Thoracic aorta (tissue), 2 donors: ENCODE results near the gene SPTLC3. TPM values are rescaled to one million over a fixed set of nuclear protein-coding genes. Genes with fewer than 3 reads are reported as not detected.

Experiments used
- ATAC-seq: fragments of 150-250 bp; one replicate; pipeline ENCODE4 v1.8.0; 2017; ENCODE audit warnings: low read depth; ENCODE audit not compliant: insufficient number of reproducible peaks, low FRiP score
- DNase-seq: peaks from one replicate; pipeline ENCODE4 v3.0.0-alpha.2; 2020; ENCODE audit warnings: low spot score
- H3K27ac ChIP-seq, 2 donors: fragments of 200-600 bp; sonication (generic); 1 replicate in 1 of 2; 2 replicates in 1 of 2; pipeline ENCODE4 v1.5.1; 2016; ENCODE audit warnings: mild to moderate bottlenecking in 2 of 2, moderate library complexity in 2 of 2
- H3K27me3 ChIP-seq: fragments of 200-600 bp; sonication (generic); replicated peaks from 2 replicates; pipeline ENCODE4 v1.6.0; 2016; ENCODE audit warnings: mild to moderate bottlenecking; ENCODE audit not compliant: insufficient read depth
- H3K36me3 ChIP-seq: fragments of 200-600 bp; sonication (generic); one replicate; pipeline ENCODE4 v1.5.1; 2016
- H3K4me1 ChIP-seq, 2 donors: fragments of 200-600 bp; sonication (generic); 1 replicate in 1 of 2; 2 replicates in 1 of 2; pipeline versions ENCODE4 v1.5.1 to v1.6.0; 2016; ENCODE audit warnings: low read depth in 2 of 2, mild to moderate bottlenecking in 1 of 2; ENCODE audit not compliant: control insufficient read depth in 1 of 2
- H3K4me3 ChIP-seq: fragments of 200-600 bp; sonication (generic); 2 replicates; pipeline ENCODE4 v1.5.1; 2016; ENCODE audit warnings: mild to moderate bottlenecking
- H3K9me3 ChIP-seq: fragments of 200-600 bp; sonication (generic); 2 replicates; pipeline ENCODE4 v1.5.1; 2016
- total RNA-seq, 2 donors: library from RNA; depleted of rRNA; stranded (reverse); fragments of >200 nt; gene quantifications; one replicate each; pipeline versions ENCODE4 v1.1.0 to v1.2.3, GENCODE V29; 2016
- TF ChIP-seq, protein P1 (sequence below): fragments of 200-600 bp; sonication (generic); IDR thresholded peaks from one replicate; pipeline ENCODE4 v1.5.1; 2019; ENCODE audit warnings: antibody characterized with exemption

The SPTLC3 gene
- total RNA-seq, 2 donors from 2014 or later: 4.5 to 6.2 TPM

DNA sequence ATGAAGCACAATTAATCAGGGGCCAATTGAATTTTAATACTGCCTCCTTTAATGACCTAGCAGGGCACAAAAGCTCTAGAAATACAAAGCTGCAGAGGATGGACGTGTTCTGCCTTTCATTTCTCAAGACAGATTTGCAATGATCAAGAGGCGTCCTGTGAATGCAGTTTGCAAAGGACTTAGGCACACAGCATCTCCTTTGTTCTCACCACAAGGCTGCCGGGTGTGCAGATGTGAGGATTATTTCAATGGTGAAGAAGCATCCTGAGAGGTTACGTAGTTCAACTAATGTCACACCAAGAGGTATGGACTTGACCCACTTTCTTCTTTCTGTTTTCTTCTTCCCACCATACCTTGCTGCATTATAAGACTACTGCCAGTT is 42.9 kb upstream of the SPTLC3 start:
- no peaks in the 10 kb centered on the region for H3K9me3 ChIP-seq
- ATAC-seq (no peak), DNase-seq (no peak)
- no peaks in the 10 kb centered on the region for H3K27me3 ChIP-seq
- H3K4me3 ChIP-seq: no peak overlapping the region
- no peak overlapping the region for H3K27ac ChIP-seq
- TF ChIP-seq, protein P1, sequence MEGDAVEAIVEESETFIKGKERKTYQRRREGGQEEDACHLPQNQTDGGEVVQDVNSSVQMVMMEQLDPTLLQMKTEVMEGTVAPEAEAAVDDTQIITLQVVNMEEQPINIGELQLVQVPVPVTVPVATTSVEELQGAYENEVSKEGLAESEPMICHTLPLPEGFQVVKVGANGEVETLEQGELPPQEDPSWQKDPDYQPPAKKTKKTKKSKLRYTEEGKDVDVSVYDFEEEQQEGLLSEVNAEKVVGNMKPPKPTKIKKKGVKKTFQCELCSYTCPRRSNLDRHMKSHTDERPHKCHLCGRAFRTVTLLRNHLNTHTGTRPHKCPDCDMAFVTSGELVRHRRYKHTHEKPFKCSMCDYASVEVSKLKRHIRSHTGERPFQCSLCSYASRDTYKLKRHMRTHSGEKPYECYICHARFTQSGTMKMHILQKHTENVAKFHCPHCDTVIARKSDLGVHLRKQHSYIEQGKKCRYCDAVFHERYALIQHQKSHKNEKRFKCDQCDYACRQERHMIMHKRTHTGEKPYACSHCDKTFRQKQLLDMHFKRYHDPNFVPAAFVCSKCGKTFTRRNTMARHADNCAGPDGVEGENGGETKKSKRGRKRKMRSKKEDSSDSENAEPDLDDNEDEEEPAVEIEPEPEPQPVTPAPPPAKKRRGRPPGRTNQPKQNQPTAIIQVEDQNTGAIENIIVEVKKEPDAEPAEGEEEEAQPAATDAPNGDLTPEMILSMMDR: no peak
- no peaks in the 10 kb centered on the region for H3K36me3 ChIP-seq
- H3K4me1 ChIP-seq: no peaks in the 10 kb centered on the region

DNA sequence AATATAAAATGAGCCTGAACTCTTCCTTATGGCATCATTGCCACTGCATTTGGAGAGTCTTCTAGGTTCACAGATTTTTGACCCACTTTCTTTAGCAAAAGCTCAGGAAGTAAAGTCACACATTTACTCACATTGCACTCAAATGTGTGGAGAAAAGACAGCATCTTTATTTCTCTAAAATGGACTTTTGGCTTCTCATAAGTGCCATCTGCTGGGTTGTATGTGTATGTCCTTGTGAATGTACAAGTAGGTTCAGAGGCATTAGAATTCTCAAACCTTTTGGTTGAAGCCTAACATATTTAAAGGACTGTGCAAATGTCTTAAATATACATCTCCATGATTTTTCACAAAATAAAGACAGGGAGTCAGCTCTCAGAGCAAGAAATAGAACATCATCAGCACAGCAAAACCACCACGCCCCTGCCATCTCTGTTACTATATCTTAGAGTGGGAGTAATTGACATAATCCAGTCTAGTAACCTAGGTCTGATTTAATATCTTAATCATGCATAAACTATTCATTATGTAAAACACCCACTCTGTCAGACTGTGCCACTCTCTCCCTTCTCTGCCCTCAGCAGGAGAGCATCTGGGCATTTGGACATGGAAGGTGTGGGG is 42.2 kb upstream of the SPTLC3 start:
- DNase-seq (no peak), ATAC-seq (no peak)
- Histone ChIP-seq H3K36me3 (no peaks in the 10 kb centered on the region), H3K4me1 (no peaks in the 10 kb centered on the region), H3K27me3 (no peaks in the 10 kb centered on the region), H3K9me3 (no peaks in the 10 kb centered on the region), H3K27ac (no peak overlapping the region), H3K4me3 (no peak overlapping the region)
- TF ChIP-seq, protein P1: peak; percentile 30

DNA sequence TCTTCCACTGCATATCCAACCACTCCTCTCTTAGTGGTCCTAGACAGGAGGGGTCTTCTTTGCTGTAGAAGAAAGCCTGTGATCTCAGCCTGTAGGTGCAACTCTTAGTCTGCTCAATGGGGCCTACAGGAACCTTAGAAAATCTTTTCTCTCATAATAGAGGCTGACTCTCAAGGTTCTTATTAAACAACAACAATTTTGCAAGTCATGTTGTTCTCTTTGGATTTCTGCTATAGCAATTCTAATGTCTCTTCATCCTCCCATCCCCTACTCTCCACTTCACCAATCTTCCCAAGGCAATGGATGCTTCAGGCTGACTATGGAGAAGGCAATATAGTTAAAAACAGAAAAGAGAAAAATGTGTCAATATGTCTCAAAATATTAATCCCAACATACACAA is 40.8 kb upstream of the SPTLC3 start:
- Histone ChIP-seq H3K36me3 (no peaks in the 10 kb centered on the region), H3K9me3 (no peaks in the 10 kb centered on the region), H3K4me1 (no peaks in the 10 kb centered on the region), H3K27ac (no peak overlapping the region), H3K27me3 (no peaks in the 10 kb centered on the region), H3K4me3 (no peak overlapping the region)
- DNase-seq (no peak), ATAC-seq (no peak)
- TF ChIP-seq, protein P1: no peak

DNA sequence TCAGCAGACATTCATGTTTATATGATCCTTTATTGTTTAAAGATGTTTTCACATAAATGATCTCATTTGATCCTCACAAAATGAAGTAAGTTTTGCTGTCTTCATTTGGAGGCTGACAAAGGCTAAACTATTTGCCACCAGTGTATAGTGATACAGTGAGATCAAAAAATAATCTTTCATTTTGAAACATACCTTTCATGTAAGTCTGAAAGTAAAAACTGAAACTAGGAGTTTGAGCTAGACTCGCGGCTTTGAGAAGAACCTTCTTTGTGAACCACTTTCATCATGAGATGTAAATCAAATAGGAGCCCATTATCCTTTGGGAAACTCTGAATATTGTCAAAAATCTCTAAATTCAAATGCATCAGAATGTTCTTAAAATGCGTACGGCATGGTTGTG is 40.3 kb upstream of the SPTLC3 start:
- Histone ChIP-seq H3K27ac (no peak overlapping the region), H3K27me3 (no peaks in the 10 kb centered on the region), H3K36me3 (no peaks in the 10 kb centered on the region), H3K4me1 (no peaks in the 10 kb centered on the region), H3K4me3 (no peak overlapping the region), H3K9me3 (no peaks in the 10 kb centered on the region)
- no peak for DNase-seq
- TF ChIP-seq, protein P1: no peak
- no peak for ATAC-seq

DNA sequence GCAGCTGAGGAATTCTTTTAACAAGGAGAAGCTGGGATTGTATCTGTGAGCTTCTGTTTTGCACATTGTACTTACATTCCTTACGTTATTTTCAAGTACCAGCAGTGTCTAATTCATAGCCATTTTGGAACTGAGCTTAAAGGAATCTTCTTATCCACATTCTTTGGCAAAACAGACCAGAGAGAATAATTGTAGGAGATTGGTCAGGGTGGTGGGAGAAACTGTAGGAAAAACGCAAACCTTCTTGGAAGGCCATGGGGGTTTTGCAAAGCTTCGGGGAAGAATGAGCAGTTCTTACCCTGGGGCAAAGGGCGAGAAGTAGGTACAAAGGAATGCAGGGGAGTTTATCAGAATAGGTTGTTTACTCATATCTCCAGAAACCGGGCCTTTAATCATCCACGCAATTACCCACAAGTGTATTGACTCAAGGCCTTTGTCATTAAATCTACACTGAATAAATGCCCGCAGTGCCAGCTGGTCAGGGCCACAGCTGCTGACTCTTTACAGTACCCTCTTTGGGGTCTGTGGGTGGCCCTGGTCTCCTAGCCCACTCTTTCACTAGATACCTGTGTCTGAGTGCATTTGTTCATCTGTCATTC is 39.6 kb upstream of the SPTLC3 start:
- no peaks in the 10 kb centered on the region for H3K9me3 ChIP-seq
- H3K27ac ChIP-seq: no peak overlapping the region
- H3K27me3 ChIP-seq: no peaks in the 10 kb centered on the region
- no peak for ATAC-seq
- H3K36me3 ChIP-seq: no peaks in the 10 kb centered on the region
- TF ChIP-seq, protein P1: no peak
- no peak overlapping the region for H3K4me3 ChIP-seq
- H3K4me1 ChIP-seq: no peaks in the 10 kb centered on the region
- no peak for DNase-seq
